ENCODE measurements around the gene MST1R.
A peak's percentile ranks its signal among the peaks of the same experiment; 100 is the strongest.

Gene MST1R

GRCh38 chr3:49899815-49900214 is 3.9 kb downstream of the MST1R start:
- no peak for TF ChIP-seq MYC (IDR thresholded peaks at IDR 0.05; ENCODE audit: low read depth, low read length)
- no peak for TF ChIP-seq POLR2A (IDR thresholded peaks at IDR 0.05; ENCODE audit: extremely low read depth, insufficient read length)
- no peak for TF ChIP-seq MAX (IDR thresholded peaks at IDR 0.05; ENCODE audit: low read depth, low read length)
- peak; percentile 63 for TF ChIP-seq CTCF (IDR thresholded peaks at IDR 0.05; ENCODE audit: low read depth, low read length)
- H3K4me3 ChIP-seq (ENCODE audit: low read depth, low read length): no peak overlapping the region
- peak; percentile 77 for DNase-seq (ENCODE audit: low read depth)

DNA sequence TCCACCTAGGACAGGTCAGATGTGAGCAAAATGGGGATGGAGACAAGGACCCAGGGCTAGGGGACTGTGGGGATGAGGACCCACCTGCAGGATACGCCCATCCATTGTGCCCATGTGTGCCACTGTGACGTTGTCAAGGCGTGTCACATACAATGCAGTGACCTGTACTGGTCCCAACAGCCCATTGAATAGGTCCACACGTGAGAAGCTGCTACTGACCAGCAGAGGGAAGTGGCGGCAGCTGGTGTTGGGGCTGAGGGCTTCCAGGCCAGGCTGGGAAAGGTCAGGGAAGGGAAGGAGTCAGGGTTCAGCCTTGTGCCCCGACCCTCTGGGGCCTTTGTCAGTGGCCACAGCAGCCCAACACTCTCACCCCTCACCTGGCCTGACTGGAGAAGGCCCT is 4.7 kb downstream of the MST1R start:
- TF ChIP-seq POLR2A (IDR thresholded peaks at IDR 0.05; ENCODE audit: extremely low read depth, insufficient read length) (no peak), MAX (IDR thresholded peaks at IDR 0.05; ENCODE audit: low read depth, low read length) (no peak), MYC (IDR thresholded peaks at IDR 0.05; ENCODE audit: low read depth, low read length) (no peak), CTCF (IDR thresholded peaks at IDR 0.05; ENCODE audit: low read depth, low read length) (no peak)
- no peak overlapping the region for H3K4me3 ChIP-seq (ENCODE audit: low read depth, low read length)
- DNase-seq (ENCODE audit: low read depth): no peak

DNA sequence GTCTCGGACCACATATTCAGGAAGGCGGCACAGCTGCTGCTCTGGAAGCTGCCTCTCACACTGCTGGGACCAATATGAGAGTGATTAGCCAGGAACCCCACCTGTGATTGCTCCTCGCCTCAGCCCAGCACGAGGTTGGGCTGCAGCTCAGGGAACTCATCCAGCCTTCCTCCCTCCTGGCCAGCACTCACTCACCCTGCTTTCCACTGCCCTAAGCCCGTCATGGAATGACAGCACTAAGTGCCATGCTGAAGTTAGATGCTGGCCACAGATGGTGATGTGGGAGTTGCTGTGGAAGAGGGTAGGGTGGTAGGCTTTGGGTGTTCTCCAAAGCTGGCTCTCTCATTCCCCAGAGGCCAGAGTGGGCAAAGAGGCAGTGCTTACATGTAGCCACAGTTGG is 7.3 kb downstream of the MST1R start:
- TF ChIP-seq CTCF (IDR thresholded peaks at IDR 0.05; ENCODE audit: low read depth, low read length): no peak
- no peak for DNase-seq (ENCODE audit: low read depth)
- no peak overlapping the region for H3K4me3 ChIP-seq (ENCODE audit: low read depth, low read length)

DNA sequence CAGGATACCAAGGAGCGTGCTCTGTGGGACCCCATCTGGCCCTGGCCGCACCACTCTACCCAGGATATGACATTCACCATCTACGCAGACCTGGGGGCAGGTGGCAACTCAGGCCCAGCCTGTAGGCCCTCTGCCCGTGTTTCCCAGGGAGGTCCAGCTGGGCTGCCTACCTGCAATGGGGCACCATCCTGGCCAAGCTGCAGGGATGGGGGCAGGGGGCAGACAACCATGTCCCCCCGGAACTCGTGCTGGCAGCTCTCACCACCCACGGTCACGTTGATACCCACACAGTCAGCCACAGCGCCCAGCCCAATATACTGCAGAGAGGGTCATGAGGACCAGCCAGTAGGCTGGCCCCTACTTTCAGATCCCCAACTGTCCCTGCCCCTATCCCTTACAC is 7.9 kb downstream of the MST1R start:
- no peak for DNase-seq (ENCODE audit: low read depth)
- no peak overlapping the region for H3K4me3 ChIP-seq (ENCODE audit: low read depth, low read length)
- no peak for TF ChIP-seq MAX (IDR thresholded peaks at IDR 0.05; ENCODE audit: low read depth, low read length)
- no peak for TF ChIP-seq POLR2A (IDR thresholded peaks at IDR 0.05; ENCODE audit: extremely low read depth, insufficient read length)
- TF ChIP-seq MYC (IDR thresholded peaks at IDR 0.05; ENCODE audit: low read depth, low read length): no peak
- no peak for TF ChIP-seq CTCF (IDR thresholded peaks at IDR 0.05; ENCODE audit: low read depth, low read length)

DNA sequence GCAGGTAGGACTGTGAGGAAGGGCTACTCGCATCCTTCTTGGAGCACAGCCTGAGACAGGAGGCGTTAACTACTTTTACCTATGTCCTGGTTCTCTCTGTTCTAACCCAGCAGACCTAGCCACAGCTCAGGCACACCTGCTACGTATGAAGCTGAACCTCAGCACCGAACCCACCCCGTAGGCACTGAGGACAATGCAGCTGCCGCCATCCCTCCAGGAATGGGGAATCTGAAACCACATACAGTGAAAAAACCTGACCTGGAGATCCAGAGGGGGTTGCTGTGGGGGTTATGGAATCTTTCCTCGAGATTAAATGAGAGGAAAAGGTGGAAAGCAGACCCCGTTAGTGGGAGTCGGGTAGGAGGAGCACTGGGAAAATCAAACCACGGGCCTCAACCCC is 14.4 kb downstream of the MST1R start:
- no peak overlapping the region for H3K4me3 ChIP-seq (ENCODE audit: low read depth, low read length)
- DNase-seq (ENCODE audit: low read depth): no peak
- no peak for TF ChIP-seq CTCF (IDR thresholded peaks at IDR 0.05; ENCODE audit: low read depth, low read length)
- no peak for TF ChIP-seq MYC (IDR thresholded peaks at IDR 0.05; ENCODE audit: low read depth, low read length)
- no peak for TF ChIP-seq MAX (IDR thresholded peaks at IDR 0.05; ENCODE audit: low read depth, low read length)
- no peak for TF ChIP-seq POLR2A (IDR thresholded peaks at IDR 0.05; ENCODE audit: extremely low read depth, insufficient read length)

DNA sequence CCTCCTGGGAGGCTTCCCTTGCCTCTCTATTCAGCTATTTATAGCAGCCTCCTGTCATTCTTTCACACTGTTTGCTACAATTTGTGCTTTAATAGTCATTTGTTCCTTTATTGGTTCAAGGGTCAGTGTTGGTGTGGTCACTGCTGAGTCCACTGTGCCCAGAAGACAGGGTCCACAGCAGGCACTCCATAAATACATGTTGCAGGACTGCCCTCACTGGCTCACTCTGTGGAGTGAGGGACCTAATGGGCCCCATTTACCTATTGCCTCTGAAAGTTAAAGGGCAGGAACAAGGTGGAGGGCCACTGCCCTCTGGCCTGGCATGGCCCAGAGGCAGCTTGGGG is 16.8 kb downstream of the MST1R start:
- TF ChIP-seq POLR2A (IDR thresholded peaks at IDR 0.05; ENCODE audit: extremely low read depth, insufficient read length): no peak
- TF ChIP-seq MAX (IDR thresholded peaks at IDR 0.05; ENCODE audit: low read depth, low read length): no peak
- TF ChIP-seq CTCF (IDR thresholded peaks at IDR 0.05; ENCODE audit: low read depth, low read length): no peak
- no peak for TF ChIP-seq MYC (IDR thresholded peaks at IDR 0.05; ENCODE audit: low read depth, low read length)
- H3K4me3 ChIP-seq (ENCODE audit: low read depth, low read length): no peak overlapping the region
- DNase-seq (ENCODE audit: low read depth): no peak

Measured in NB4 (cell line).